ENCODE results near the gene PTPRM. TPM values are rescaled to one million over a fixed set of nuclear protein-coding genes. Genes with fewer than 3 reads are reported as not detected.

The PTPRM gene
- total and polyA plus RNA-seq, 2 of the 8 experiments (the other 6 are each of a cell fraction or from before 2014, with no cell fraction given) = 4.1 to 7.0 TPM

DNA sequence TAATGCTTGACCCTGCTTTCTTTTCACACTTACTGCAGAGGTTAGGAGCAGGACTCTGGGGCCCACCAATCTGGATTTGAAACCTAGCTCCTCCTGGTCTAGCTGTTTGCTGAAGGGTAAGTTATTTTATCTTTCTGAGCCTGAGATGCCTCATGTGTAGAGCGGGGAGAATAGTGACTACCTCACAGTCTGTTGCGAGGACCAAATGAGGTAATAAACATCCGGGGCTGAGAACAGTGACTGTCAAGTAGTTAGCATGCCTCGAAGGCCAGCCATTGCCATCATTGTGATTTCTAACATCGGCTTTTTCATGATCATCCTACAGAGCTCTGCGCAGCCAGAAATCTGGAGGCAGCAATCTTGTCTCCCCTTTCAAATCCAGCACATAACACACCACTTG is 32.9 kb downstream of the PTPRM start (continued):
- TF ChIP-seq, protein P1, sequence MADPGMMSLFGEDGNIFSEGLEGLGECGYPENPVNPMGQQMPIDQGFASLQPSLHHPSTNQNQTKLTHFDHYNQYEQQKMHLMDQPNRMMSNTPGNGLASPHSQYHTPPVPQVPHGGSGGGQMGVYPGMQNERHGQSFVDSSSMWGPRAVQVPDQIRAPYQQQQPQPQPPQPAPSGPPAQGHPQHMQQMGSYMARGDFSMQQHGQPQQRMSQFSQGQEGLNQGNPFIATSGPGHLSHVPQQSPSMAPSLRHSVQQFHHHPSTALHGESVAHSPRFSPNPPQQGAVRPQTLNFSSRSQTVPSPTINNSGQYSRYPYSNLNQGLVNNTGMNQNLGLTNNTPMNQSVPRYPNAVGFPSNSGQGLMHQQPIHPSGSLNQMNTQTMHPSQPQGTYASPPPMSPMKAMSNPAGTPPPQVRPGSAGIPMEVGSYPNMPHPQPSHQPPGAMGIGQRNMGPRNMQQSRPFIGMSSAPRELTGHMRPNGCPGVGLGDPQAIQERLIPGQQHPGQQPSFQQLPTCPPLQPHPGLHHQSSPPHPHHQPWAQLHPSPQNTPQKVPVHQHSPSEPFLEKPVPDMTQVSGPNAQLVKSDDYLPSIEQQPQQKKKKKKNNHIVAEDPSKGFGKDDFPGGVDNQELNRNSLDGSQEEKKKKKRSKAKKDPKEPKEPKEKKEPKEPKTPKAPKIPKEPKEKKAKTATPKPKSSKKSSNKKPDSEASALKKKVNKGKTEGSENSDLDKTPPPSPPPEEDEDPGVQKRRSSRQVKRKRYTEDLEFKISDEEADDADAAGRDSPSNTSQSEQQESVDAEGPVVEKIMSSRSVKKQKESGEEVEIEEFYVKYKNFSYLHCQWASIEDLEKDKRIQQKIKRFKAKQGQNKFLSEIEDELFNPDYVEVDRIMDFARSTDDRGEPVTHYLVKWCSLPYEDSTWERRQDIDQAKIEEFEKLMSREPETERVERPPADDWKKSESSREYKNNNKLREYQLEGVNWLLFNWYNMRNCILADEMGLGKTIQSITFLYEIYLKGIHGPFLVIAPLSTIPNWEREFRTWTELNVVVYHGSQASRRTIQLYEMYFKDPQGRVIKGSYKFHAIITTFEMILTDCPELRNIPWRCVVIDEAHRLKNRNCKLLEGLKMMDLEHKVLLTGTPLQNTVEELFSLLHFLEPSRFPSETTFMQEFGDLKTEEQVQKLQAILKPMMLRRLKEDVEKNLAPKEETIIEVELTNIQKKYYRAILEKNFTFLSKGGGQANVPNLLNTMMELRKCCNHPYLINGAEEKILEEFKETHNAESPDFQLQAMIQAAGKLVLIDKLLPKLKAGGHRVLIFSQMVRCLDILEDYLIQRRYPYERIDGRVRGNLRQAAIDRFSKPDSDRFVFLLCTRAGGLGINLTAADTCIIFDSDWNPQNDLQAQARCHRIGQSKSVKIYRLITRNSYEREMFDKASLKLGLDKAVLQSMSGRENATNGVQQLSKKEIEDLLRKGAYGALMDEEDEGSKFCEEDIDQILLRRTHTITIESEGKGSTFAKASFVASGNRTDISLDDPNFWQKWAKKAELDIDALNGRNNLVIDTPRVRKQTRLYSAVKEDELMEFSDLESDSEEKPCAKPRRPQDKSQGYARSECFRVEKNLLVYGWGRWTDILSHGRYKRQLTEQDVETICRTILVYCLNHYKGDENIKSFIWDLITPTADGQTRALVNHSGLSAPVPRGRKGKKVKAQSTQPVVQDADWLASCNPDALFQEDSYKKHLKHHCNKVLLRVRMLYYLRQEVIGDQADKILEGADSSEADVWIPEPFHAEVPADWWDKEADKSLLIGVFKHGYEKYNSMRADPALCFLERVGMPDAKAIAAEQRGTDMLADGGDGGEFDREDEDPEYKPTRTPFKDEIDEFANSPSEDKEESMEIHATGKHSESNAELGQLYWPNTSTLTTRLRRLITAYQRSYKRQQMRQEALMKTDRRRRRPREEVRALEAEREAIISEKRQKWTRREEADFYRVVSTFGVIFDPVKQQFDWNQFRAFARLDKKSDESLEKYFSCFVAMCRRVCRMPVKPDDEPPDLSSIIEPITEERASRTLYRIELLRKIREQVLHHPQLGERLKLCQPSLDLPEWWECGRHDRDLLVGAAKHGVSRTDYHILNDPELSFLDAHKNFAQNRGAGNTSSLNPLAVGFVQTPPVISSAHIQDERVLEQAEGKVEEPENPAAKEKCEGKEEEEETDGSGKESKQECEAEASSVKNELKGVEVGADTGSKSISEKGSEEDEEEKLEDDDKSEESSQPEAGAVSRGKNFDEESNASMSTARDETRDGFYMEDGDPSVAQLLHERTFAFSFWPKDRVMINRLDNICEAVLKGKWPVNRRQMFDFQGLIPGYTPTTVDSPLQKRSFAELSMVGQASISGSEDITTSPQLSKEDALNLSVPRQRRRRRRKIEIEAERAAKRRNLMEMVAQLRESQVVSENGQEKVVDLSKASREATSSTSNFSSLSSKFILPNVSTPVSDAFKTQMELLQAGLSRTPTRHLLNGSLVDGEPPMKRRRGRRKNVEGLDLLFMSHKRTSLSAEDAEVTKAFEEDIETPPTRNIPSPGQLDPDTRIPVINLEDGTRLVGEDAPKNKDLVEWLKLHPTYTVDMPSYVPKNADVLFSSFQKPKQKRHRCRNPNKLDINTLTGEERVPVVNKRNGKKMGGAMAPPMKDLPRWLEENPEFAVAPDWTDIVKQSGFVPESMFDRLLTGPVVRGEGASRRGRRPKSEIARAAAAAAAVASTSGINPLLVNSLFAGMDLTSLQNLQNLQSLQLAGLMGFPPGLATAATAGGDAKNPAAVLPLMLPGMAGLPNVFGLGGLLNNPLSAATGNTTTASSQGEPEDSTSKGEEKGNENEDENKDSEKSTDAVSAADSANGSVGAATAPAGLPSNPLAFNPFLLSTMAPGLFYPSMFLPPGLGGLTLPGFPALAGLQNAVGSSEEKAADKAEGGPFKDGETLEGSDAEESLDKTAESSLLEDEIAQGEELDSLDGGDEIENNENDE (IDR thresholded peaks at IDR 0.05; ENCODE audit: insufficient replicate concordance, low read length) = no peak
- TF ChIP-seq SAP30 (IDR thresholded peaks at IDR 0.05; ENCODE audit: insufficient read depth, insufficient replicate concordance, low read length) (no peak), JUND (IDR thresholded peaks at IDR 0.05; ENCODE audit: low read length) (no peak), CREB1 (IDR thresholded peaks at IDR 0.05) (no peak), YY1 (IDR thresholded peaks at IDR 0.05; ENCODE audit: low read depth, low read length) (no peak), CHD2 (IDR thresholded peaks at IDR 0.05; ENCODE audit: low read length) (no peak), PHF8 (conservative IDR thresholded peaks at IDR 0.05; ENCODE audit: low read depth, low read length) (no peak), KDM4A (IDR thresholded peaks at IDR 0.05; ENCODE audit: low read depth, low read length, severe bottlenecking) (no peak), EZH2 (IDR thresholded peaks at IDR 0.05; ENCODE audit: low read depth, low read length, severe bottlenecking) (no peak), ASH2L (IDR thresholded peaks at IDR 0.05; ENCODE audit: low read length) (no peak), CEBPB (IDR thresholded peaks at IDR 0.05; ENCODE audit: low read depth, low read length) (no peak), SP2 (IDR thresholded peaks at IDR 0.05; ENCODE audit: low read length) (no peak), RFX5 (IDR thresholded peaks at IDR 0.05; ENCODE audit: borderline replicate concordance, low read depth, low read length) (no peak)
